HG03045 (cell line): Measurements from ENCODE around the gene MECP2.
A peak's percentile ranks its signal among the peaks of the same experiment; 100 is the strongest.
"Not testable (repeated sequence)": the region's sequence is repeated elsewhere in the genome, so short reads cannot be mapped to it uniquely, and the experiment has no call there.

ENCODE experiments used
- ATAC-seq: cut with Tn5 transposase; IDR thresholded peaks from one replicate; pipeline ENCODE4 v1.9.1; 2021; ENCODE audit warnings: mild to moderate bottlenecking, moderate library complexity; ENCODE audit not compliant: unreplicated experiment

The MECP2 gene

DNA sequence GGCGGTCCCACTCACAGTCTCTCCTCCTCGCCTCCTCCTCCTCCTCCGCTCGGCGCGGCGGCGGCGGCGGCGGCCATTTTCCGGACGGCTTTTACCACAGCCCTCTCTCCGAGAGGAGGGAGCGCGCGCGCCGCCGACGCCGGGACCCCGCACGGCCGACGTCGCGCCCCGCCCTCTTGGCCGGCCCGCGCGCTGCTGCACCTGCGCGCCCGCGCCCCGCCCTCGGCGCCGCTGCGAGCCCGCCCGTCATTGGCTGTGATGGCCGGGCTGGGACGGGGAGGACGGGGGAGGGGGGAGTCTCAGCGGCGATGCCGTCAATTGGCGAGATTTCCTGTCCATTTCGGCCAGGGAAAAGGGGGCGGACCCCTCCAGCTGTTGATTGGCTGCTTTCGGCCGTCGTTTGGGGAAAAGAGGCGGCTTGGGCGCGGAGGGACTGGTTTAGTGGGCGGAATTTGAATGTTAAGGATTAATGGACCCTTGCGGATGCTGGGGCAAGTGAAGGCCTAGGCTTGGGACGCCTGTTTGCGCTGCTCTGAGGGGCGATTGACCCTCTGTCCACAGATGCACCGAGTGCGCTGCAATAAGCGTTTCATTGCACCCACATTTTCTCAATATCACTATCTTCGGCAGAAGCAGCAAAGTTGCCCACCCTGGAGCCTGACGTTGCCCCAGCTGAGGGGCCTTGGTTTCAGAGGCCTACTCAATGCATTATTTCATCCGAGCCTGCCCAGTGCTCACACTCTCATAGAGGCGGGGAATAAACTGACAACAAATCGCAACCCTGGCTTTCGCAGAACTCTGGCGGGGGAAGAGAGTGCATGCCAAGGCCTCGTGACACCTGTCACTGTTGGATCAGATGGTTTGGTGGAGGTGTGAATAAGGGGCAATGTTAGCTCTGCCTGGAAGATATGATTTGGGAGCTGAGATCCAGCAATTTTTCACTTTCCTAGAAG, at the start of gene MECP2:
Gene MECP2, minus strand, starts transcription at position 129 of the 953 bp plus-strand sequence.
- peak; percentile 90 for ATAC-seq

DNA sequence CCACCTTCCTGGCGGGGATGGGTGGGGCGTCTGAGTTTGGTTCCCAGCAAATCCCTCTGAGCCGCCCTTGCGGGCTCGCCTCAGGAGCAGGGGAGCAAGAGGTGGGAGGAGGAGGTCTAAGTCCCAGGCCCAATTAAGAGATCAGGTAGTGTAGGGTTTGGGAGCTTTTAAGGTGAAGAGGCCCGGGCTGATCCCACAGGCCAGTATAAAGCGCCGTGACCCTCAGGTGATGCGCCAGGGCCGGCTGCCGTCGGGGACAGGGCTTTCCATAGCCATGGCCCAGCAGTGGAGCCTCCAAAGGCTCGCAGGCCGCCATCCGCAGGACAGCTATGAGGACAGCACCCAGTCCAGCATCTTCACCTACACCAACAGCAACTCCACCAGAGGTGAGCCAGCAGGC, 46.5 kb upstream of the MECP2 start, which contains the start of gene OPN1LW:
Gene OPN1LW, plus strand, starts transcription at position 234 of the 400 bp plus-strand sequence. Its CDS starts 41 bp downstream, at position 275.
- not testable (repeated sequence) for ATAC-seq

DNA sequence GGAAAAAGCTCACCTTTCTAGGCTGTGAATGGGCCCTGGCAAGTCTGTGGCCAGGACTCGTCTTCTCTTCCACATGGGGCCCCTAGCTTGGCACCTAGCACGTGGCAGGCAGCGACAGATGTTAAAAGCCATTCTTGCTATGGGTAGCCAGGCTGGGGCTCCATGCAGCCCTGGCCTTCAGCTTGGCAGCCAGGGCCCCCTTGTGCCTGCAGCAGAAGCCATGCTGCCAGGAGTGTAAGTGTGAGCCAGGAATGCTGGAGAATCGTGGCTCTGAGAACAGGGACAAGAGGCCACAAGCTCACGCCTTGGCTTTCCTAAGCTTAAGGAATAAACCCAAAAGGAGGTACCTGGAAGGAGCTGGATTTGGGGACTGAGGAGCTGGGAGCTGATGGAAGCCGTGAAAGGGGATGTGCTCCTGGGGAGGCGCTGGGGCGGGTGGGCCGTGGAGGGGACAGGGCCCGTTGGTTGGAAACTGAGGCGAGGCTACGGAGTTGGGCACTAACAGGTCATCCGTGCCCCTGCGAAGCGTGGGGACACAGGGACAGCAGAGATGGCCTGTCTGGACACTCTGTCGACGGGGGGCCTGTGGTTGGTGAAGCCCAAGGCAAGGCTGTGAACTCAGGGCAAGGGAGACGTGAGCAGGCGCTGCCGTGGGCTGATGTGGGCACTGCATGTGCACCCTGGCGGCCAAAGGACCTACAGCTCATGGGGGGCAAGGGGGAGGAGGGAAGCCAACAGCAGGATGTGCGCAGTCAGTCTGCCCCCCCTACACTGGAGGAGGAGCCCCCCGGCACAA, 45.6 kb upstream of the MECP2 start:
- ATAC-seq = no peak

DNA sequence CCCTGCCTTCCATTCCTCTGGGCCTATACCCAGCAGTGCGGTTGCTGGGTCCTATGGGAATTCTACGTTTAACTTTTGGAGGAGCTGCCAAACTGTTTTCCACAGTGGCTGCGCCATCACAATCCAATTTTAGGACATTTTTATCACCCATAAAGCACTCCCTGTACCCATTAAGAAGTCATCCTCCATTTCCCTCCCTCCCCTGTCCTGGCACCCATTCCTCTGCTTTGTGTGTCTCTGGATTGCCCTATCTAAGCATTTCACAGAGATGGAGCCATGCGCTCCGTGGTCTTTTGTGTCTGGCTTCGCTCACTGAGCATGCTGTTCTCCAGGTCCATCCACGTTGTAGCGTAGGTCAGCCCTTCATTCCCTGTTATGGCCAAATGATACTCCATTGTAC, 44.9 kb upstream of the MECP2 start:
- ATAC-seq = no peak

DNA sequence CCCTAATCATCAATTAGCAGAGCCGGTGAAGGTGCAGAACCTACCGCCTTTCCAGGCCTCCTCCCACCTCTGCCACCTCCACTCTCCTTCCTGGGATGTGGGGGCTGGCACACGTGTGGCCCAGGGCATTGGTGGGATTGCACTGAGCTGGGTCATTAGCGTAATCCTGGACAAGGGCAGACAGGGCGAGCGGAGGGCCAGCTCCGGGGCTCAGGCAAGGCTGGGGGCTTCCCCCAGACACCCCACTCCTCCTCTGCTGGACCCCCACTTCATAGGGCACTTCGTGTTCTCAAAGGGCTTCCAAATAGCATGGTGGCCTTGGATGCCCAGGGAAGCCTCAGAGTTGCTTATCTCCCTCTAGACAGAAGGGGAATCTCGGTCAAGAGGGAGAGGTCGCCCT, 43.2 kb upstream of the MECP2 start:
- no peak for ATAC-seq

DNA sequence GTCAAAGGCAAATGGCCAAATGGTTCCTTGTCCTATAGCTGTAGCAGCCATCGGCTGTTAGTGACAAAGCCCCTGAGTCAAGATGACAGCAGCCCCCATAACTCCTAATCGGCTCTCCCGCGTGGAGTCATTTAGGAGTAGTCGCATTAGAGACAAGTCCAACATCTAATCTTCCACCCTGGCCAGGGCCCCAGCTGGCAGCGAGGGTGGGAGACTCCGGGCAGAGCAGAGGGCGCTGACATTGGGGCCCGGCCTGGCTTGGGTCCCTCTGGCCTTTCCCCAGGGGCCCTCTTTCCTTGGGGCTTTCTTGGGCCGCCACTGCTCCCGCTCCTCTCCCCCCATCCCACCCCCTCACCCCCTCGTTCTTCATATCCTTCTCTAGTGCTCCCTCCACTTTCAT, 42.7 kb upstream of the MECP2 start:
- no peak for ATAC-seq

DNA sequence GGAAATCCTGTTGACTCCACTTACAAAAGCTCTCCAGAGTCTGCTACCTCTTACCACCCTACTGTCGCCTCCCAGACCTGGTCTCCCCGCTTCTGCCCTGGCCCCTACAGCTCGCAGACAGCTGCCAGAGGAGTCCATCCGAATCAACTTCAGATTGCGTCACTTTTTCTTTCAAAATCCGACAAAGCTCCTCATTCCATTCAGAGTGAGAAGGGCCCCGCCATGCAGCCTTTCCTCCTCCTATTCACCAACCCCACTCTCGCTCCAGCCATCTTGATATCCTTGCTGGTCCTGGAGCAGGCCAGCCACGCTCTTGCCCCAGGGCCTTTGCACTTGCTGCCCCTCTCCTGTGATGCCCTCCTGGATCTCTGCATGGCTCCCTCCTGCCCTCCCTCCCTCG, 41.3 kb upstream of the MECP2 start:
- ATAC-seq = no peak

DNA sequence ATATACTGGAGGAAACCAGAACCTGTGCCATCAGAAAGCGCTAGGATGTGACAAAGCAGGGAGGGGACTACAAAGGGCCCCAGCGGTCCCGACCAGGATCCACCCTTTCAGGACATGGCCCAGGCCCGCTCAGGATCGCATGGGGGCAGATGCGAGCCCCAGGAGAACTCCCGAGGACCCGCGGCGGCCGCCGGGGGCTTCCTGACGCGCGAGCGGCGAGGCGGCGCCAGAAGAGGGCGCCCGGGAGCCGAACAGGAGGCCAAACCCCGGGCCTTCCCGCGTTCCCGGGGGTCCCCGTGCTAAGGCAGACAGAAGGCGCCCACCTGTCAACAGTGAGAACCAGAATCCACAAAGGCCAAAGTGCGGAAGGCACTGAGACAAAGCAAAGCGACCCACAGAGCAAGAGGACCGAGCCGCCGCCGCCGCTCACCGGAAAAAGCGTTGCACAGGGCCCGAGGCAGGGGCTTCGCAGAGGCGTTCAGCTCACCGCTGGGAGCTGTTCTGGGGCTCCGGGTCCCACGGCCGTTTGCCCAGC, 39.2 kb upstream of the MECP2 start:
- no peak for ATAC-seq

DNA sequence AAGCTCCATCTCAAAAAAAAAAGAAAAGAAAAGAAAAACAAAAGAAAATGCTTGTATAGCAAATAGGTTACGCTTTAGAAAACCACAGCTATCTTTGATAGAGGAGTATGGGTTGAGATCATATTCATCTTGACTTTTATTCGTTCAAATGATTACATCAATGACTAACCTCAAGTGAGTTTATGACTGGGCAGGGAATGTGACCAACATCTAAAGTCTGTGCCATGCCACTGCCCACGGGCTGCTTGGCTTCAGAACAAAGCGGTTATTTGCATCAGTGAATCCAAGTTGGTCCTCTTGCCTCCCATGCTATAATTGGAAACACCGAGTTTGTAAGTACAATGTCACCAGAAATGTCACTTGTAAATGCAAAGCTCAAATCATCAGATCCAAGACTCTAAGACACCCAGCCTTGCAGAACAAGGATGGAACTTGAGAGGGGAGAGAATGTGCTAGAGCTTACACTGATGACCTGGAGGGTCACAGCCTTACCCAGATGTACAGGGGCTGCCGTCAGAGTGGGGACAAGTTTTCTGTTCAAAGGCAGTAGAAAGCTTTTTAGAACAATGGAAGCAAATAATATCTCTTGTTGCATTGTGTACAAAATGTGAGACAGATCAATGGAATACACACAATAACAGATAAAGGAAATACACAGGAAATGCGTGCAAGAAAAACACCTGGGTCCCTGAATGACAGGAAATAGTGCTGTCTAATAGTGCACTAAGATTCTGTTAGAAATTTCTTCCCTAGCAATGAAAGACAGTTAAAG, 38.1 kb upstream of the MECP2 start:
- ATAC-seq = no peak

DNA sequence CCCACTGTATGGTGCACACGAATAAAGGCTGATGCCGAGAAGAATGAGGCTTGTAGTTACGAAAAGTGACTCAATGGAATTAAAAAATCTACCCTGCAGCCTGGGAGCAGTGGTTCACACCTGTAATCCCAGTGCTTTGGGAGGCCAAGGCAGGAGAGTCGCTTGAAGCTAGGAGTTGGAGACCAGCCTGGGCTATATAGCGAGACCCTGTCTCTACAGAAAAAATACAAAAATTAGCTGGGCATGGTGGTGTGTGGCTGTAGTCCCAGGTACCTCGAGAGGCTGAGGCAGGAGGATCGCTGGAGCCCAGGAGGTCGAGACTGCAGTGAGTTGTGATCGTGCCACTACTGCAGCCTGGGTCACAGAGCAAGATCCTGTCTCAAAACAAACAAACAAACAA, 34.8 kb upstream of the MECP2 start:
- no peak for ATAC-seq

DNA sequence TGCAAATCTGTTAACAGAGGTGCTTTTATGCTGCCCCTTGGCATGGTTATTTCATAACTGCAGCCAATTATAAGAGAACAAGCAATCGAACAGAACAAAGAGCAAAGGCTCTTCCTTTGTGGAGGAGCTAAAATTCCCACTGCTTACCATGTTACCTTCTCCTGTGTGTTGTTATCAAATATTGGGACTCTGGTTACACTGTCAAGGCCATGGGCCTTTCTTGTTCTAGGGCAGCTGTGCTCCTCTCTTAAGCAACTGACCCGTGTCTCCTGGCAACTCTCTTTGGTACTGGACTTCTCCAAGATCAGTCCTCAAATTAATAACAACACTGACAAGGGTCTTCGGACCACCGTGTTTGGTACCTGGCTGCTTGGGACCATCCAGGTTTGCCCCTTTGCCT, 34.4 kb upstream of the MECP2 start:
- ATAC-seq = no peak

DNA sequence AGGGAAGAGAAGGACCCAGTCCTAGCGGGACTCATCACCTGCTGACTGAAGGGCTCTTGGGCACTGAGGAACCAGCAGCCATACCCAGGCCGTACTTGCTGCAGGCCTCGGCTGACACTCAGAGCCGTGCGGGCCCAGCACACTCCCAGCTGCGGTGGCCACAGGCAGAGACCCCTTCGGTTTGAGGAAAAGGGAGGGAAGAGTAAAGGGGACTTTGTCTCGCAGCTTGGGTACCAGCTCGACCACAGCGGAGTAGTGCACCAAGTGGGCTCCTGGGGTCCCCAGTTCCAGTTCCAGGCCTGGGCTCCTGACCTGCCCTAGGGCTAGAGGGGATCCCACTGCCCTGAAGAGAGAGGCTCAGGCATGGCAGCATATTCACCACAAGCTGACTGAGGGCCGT, 28.6 kb upstream of the MECP2 start:
- no peak for ATAC-seq

DNA sequence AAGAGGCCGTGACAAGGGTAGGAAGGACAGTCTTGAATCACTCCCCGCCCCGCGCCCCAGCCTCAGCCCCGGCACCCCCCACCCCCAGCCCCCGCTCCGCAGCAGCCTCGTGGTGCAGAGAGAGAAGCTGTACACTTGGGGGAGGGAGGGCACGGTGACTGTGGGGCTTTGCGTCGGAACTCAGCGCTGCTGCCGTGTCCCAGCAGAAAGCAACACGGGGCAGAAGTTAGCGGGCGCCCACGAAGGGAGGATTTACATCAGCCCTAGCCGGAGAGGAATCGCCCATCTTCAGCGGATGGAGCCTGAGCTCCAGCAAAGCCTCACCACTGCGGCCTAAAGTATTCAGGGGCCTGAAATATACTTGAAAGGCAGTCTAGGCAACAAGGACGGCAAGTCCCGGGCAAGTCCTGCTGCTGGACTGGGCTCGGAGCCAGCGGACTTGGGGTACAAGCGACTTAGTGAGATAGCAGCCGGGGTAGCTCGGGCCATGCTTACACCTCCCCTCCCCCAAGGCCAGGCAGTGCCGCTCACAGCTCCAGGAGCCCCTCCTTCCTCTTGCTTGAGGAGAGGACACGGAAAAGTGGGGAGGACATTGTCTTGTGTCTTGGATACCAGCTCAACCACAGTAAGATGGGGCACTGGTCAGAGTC, 28.0 kb upstream of the MECP2 start:
- ATAC-seq = no peak

DNA sequence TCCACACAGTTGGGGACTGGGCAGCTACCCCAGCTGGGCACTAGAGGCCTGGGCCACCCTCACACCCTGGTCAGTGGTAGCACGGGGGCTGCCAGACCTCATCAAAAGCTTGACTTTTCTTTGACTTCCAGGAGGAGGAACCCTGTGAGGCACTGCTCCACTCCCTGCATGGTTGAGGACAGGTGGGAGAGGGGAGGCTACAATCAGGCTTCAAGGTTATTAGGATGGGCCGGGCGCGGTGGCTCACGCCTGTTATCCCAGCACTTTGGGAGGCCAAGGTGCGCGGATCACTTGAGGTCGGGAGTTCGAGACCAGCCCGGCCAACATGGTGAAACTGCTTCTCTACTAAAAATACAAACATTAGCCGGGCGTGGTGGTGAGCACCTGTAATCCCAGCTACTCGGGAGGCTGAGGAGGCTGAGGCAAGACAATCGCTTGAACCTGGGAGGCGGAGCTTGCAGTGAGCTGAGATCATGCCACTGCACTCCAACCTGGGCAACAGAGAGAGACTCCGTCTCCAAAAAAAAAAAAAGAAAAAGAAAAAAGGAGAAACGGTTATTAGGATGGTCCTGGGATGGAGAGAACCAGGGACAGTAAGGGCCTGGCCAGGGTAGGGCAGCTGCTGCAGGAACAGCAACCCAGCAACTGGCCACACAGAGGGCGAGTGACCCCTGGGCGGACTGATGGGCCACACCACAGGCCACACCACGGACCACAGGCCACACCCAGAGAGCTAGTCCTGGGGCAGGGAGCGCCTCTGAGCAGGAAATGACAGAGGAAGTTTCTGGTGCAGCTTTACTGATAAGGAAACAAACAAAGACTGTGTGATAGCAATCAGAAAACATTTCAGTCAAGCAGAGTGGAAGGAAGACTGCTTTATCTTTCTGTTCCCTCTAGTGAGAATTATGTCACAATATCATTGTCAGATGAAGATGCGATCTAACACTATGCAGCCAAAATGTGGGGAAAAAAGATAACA, 26.0 kb upstream of the MECP2 start:
- ATAC-seq = no peak

DNA sequence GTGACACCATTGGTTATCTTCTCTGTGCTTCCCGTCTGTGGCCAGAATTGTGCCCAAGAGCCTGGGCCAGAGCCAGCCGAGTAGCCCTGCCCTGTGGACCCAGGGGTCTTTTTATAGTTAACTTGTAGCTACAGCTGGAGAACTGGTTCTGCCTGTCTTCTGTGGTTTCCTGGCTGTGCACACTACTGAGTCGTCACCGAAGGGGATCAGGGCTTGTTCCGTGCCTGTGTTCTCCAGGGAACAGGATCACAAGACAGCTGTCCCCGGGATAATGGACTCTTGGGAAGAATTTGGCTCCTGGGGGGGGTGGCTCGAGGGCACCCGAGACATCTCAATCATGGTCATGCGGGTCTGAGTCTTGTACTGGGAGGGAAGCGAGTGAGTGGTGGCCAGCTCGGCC, 24.4 kb upstream of the MECP2 start:
- ATAC-seq = no peak

DNA sequence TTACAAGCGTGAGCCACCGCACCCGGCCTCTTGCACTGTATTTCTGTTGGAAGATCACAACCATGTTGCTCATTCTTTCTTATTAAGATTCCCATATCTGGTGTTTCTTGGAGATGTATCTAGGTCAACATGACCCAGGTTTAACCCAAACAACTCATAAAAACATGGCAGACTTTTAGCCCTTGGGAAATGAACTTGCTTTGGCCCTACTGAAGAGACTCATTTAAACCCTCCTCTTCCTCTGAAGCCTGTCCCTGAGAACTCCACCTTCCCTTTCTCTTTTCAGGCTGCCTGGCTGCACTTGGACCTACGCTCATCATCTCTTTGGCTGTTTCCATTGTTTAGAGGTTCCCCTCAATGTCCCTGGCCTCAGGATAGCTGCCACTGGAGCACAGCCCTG, 23.7 kb upstream of the MECP2 start:
- no peak for ATAC-seq

DNA sequence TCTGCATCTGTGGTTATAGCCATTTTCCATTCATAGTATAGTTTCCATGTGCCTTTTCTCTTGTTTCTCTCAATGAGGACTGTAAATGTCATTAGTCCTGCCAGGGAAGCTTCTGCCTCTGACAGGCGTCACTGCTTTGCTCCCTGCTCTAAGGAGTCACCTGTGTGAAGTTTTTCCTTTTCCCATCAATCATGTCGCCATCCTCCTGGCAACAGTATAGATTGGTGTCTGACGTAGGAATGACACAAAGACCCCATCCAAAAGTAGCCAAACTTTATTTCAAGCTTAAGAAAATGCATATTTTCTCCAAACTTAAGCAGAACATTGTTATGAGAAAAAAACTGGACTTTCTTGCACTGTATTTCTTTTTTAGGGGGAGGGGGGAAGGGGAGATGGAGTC, 23.1 kb upstream of the MECP2 start:
- no peak for ATAC-seq

DNA sequence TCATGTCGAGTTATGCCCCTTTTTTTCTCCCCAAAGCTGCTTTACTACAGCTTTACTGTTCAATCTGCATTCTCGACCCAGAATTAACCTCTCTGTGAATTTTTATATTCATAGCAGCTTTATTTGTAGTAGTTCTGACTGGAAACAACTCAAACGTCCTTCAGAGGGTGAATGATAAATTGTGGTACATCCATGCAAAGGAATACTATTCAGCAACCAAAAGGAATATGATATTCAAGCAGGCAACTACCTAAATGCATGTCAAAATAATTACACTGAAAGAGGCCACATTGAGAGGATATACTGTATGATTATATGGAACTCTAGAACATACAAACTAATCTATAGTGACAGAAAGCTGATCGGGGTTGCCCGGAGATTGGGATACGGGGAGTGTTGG, 20.0 kb upstream of the MECP2 start:
- no peak for ATAC-seq
